Rectal smooth muscle tissue (tissue), 1 donor: ENCODE results near the gene COL18A1.

Experiments
- H3K27ac ChIP-seq: one replicate; pipeline ENCODE4 v1.7.0; 2013; ENCODE audit warnings: low read depth, low read length, inconsistent platforms
- H3K27me3 ChIP-seq: one replicate; pipeline ENCODE4 v1.7.0; 2013; ENCODE audit warnings: low read length; ENCODE audit not compliant: control insufficient read depth, insufficient read depth
- H3K36me3 ChIP-seq: one replicate; pipeline ENCODE4 v1.7.0; 2013; ENCODE audit warnings: low read length; ENCODE audit not compliant: control insufficient read depth, insufficient read depth
- H3K4me1 ChIP-seq: one replicate; pipeline ENCODE4 v1.7.0; 2013; ENCODE audit warnings: low read length; ENCODE audit not compliant: control insufficient read depth, insufficient read depth
- H3K4me3 ChIP-seq: one replicate; pipeline ENCODE4 v1.7.0; 2013; ENCODE audit warnings: low read length
- H3K9ac ChIP-seq: one replicate; pipeline ENCODE4 v1.7.0; 2013; ENCODE audit warnings: low read length

COL18A1 gene

DNA sequence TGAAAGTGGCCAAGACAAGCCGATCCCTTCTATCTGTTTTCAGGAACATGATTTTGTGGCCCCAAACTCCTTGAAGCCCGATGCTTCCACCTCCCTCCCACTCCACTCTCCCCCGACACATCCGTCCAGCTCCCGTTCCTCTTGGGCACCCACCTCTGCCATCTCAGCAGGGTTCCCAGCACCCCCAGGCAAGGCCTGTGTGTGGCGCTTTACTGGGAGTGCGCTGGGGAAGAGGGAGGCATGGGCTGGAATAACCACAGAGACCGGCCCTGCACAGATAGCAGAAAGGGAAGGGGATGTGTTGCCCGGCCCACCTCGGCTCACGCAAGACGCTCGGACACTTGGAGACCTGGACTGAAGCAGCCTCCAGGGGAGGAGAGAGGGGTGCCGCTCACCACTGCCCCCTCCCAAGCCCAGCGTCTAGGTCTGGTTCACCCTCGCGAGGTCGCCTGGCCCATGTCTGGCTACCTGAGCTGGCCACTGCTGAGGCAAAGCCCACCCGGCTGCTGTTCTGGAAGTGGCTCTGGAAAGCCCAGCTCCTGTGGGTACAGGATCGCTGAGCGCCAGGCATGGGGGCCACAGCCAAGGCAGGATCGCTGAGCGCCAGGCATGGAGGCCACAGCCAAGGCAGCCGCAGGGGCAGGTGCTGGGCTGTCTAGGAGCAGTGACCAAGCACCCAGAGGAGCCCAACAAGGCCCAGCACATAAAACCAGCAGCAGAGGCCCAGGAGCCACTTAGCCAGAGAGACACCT lies 23.8 kb upstream of the COL18A1 start:
- Histone ChIP-seq H3K4me3 (no peak overlapping the region), H3K27ac (no peak overlapping the region), H3K9ac (no peak overlapping the region), H3K4me1 (peaks cover under 1% of the 10 kb centered on the region), H3K27me3 (no peaks in the 10 kb centered on the region), H3K36me3 (no peaks in the 10 kb centered on the region)

DNA sequence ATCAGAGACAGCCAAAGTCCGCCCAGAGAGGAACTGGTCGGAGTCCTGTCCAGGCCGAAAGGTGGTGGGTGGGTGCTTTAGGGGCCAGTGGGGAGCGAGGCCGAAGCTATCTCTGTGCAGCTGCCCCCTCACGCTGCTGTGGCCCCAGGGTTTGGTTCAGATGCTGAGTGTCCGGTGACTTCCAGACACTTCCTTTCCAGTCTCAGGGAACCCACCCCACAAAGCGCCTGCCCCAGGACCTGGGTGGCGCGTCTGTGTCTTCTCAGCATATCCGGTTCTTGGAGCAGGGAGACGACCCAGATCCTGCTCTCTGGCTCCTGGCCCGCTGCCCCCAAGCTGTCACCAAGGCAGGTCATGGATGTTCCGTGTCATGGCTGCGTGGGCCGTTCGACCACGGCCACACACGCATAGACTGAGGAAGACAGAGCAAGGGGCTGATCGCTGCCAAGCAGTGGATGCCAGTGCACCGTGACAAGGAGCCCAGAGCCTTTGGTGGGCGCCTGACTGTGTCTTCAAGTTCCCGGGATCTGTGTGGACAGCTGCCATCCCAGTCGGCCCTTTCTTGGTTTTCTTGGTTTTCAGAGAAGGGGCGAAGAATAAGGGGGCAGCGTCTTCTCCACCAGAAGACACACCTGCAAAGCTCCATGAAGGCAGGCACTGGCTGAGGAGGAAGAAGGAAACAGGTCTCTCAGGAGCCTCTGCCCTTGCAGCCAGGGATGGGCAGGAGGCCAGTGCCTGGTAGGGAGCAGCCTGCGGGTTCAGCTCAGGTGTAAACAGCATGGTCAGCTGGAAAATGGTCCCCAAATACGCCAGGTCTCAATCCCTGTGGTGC lies 22.9 kb upstream of the COL18A1 start:
- H3K27me3 ChIP-seq: no peaks in the 10 kb centered on the region
- H3K27ac ChIP-seq: no peak overlapping the region
- no peak overlapping the region for H3K4me3 ChIP-seq
- peaks cover 9% of the 10 kb centered on the region for H3K4me1 ChIP-seq
- H3K9ac ChIP-seq: no peak overlapping the region
- no peaks in the 10 kb centered on the region for H3K36me3 ChIP-seq

- Histone ChIP-seq H3K4me1 (peaks cover 9% of the 10 kb centered on the region), H3K9ac (no peak overlapping the region), H3K27ac (no peak overlapping the region), H3K4me3 (no peak overlapping the region), H3K27me3 (no peaks in the 10 kb centered on the region), H3K36me3 (no peaks in the 10 kb centered on the region)
Measured at GRCh38 chr21:45382697-45382997, 22.3 kb upstream of the COL18A1 start.

- peaks cover 9% of the 10 kb centered on the region for H3K4me1 ChIP-seq
- no peak overlapping the region for H3K4me3 ChIP-seq
- H3K36me3 ChIP-seq: no peaks in the 10 kb centered on the region
- no peak overlapping the region for H3K9ac ChIP-seq
- no peaks in the 10 kb centered on the region for H3K27me3 ChIP-seq
- no peak overlapping the region for H3K27ac ChIP-seq
Measured at GRCh38 chr21:45383111-45383614, 21.8 kb upstream of the COL18A1 start.

DNA sequence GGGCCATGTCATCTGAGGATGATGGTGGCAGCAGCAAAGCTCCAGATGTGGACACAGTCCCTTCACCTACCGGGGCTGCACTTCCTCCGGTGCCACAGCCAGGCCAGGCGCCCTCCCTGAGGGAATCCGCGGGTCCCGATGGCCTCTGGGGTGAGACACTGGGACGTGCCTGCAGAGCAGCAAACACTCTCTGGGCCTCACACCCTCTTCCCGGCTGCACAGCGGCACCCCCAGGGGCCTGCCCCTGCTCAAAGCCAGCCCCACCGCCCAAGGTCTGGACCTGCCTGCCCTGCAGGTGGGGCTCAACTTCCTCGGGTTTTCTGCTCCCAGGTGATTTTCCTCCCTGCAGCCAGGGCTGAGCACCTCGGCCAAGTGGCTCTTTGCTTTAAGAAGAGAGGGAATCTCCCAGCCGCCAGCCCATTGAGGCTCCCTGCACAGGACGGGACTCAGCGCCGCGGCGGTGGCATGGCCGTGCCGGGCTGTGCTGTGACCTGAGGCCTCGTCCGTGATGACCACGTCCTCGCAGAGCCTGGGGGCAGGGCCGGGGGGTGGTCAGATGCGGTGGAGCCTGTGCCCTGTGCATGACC lies 21.3 kb upstream of the COL18A1 start:
- Histone ChIP-seq H3K4me1 (peaks cover 9% of the 10 kb centered on the region), H3K4me3 (no peak overlapping the region), H3K36me3 (no peaks in the 10 kb centered on the region), H3K27me3 (no peaks in the 10 kb centered on the region), H3K9ac (no peak overlapping the region), H3K27ac (no peak overlapping the region)

- Histone ChIP-seq H3K4me1 (peaks cover 9% of the 10 kb centered on the region), H3K4me3 (no peak overlapping the region), H3K27me3 (no peaks in the 10 kb centered on the region), H3K27ac (no peak overlapping the region), H3K9ac (no peak overlapping the region), H3K36me3 (no peaks in the 10 kb centered on the region)
Measured at GRCh38 chr21:45384656-45385548, 20.1 kb upstream of the COL18A1 start.

- H3K4me1 ChIP-seq: peaks cover 9% of the 10 kb centered on the region
- no peaks in the 10 kb centered on the region for H3K27me3 ChIP-seq
- no peak overlapping the region for H3K4me3 ChIP-seq
- H3K36me3 ChIP-seq: no peaks in the 10 kb centered on the region
- no peak overlapping the region for H3K9ac ChIP-seq
- no peak overlapping the region for H3K27ac ChIP-seq
Measured at GRCh38 chr21:45385549-45386050, 19.4 kb upstream of the COL18A1 start.

GRCh38 chr21:45386336-45386727 lies 18.6 kb upstream of the COL18A1 start:
- Histone ChIP-seq H3K36me3 (no peaks in the 10 kb centered on the region), H3K27ac (no peak overlapping the region), H3K4me3 (no peak overlapping the region), H3K4me1 (peaks cover 9% of the 10 kb centered on the region), H3K9ac (no peak overlapping the region), H3K27me3 (no peaks in the 10 kb centered on the region)

DNA sequence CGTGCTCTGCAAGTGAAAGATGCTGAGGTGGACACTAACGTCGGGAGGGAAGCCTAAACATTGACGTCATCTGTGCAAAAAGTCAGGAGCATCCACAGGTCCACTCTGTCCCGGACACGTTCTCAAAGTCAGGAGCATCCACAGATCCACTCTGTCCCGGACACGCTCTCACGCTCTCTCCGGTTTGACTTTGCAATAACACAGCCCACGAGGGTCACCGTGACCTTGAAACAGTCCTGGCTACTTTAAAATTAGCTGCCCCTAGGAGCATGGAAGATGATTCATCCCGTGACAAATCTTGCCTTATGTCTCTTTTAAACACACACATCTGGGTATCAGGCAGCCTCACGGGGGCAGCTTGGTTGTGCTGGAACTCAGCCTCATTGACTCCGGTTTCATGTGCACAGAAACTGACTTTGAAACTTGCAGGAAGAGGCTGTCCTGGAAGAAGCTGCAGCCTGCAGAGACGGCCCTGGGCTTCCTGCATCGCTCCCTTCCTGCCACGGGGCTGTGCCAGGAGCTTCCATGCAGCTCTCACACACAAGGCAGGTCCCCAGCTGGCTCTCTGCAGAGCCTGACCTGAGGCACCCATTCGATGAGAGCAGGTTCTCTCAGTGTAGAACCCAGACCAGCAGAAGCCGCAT lies 18.1 kb upstream of the COL18A1 start:
- Histone ChIP-seq H3K36me3 (no peaks in the 10 kb centered on the region), H3K27ac (no peak overlapping the region), H3K27me3 (no peaks in the 10 kb centered on the region), H3K4me1 (peaks cover 9% of the 10 kb centered on the region), H3K9ac (no peak overlapping the region), H3K4me3 (no peak overlapping the region)

- peaks cover 9% of the 10 kb centered on the region for H3K4me1 ChIP-seq
- H3K9ac ChIP-seq: no peak overlapping the region
- H3K4me3 ChIP-seq: no peak overlapping the region
- no peaks in the 10 kb centered on the region for H3K27me3 ChIP-seq
- no peaks in the 10 kb centered on the region for H3K36me3 ChIP-seq
- H3K27ac ChIP-seq: no peak overlapping the region
Measured at GRCh38 chr21:45387506-45387905, 17.5 kb upstream of the COL18A1 start.

DNA sequence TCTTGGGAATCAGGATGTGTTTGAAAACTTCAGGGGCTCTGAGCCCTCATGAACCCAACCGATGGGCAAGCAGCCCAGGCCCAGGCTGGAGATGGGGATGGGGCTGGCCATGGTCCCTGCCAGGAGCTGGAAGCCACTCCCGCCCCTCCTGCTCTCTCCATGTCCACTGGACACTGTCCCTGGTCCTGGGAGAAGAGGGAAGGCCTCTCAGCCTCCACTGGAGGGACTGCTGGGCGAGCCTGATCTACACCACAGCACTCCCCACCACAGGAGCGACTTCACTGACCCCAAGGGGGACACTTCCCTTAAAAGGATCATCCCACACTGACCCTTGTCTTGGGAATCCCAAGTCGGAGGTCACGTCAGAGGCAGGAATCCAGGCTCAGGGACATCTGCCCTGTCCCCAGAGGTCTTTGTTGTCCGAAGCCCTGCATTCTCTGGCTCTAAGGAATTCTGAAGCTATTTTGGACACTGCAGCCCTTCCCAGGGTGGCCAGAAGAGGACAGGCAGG lies 16.9 kb upstream of the COL18A1 start:
- H3K4me1 ChIP-seq: peaks cover 9% of the 10 kb centered on the region
- H3K27me3 ChIP-seq: no peaks in the 10 kb centered on the region
- no peak overlapping the region for H3K27ac ChIP-seq
- H3K36me3 ChIP-seq: no peaks in the 10 kb centered on the region
- H3K9ac ChIP-seq: no peak overlapping the region
- no peak overlapping the region for H3K4me3 ChIP-seq
